Fibroblast of peridontal ligament (primary cell): ENCODE measurements around the gene LMTK2.

Experiments
- DNase-seq: peaks from one replicate; pipeline ENCODE4 v3.0.0-alpha.2; 2010; ENCODE audit errors: extremely low read depth

Gene LMTK2

DNA sequence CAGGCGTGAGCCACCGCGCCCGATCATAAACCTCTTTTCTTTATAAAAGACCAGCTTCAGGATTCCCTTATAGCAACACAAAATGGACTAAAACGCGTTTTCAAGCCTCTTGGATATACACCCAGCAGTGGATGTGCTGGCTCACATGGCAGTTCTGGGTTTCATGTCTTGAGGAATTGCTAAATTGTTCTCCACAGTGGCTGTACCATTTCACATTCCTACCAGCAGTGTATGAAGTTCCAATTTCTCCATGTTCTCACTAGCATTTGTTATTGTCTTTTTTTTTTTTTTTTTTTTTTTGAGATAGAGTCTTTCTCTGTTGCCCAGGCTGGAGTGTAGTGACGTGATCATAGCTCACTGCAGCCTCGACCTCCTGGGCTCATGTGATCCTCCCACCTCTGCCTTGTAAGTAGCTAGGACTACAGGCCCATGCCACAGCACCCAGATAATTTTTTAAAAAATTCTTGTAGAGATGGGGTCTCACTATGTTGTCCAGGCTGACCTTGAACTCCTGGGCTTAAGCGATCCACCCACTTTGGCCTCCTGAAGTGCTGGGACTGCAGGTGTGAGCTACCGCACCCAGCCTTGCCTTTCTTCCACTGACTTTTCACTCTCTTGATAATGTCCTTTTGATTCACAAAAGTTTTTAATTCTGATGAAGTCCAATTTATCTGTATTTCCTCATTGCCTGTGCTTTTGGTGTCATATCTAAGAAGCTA is 127.9 kb downstream of the LMTK2 start:
- peak; percentile 27 for DNase-seq

GRCh38 chr7:98235901-98236300 is 129.2 kb downstream of the LMTK2 start:
- no peak for DNase-seq

DNA sequence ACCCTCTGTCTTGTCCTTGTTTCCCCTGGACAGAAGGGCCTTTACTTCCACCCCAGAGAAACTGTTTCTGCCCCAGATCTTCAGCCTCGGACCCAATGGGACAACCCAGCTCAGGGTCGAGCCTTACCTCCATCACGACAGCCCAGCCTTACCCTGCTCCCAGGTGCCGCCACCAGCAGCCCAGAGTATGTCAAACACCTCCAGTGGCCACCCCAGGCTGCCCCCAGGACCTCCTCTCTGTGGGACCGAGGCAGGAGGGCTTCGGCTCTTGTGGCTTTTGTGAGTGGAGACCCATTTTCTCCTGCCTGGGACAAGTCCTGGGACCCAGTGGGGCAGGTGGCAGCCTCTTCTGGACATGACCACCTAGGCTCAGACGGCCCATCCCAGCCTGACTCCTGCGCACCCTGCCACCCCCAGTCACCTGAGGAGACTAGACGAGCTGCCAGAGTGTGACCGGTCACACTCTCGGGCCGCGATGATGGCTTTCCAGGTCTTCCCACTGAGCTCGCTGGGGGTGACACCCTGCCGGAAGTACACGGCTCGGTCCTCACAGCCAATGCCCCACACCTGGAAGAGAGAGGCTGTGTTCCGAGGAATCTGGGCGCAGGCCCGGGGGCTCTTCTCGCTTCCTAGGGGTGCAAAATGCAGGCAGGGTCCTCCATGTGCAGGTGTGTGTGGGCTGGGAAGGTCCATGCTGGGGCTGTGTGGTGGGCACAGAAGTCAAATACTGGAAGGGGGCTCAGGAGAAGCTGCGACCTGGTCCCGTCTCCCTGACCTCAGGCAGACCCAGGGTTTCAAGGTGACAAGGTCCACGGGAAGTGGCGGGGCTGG is 129.9 kb downstream of the LMTK2 start:
- no peak for DNase-seq

GRCh38 chr7:98238076-98238475 is 131.4 kb downstream of the LMTK2 start:
- no peak for DNase-seq

GRCh38 chr7:98238976-98239375 is 132.3 kb downstream of the LMTK2 start:
- DNase-seq, result no peak

DNA sequence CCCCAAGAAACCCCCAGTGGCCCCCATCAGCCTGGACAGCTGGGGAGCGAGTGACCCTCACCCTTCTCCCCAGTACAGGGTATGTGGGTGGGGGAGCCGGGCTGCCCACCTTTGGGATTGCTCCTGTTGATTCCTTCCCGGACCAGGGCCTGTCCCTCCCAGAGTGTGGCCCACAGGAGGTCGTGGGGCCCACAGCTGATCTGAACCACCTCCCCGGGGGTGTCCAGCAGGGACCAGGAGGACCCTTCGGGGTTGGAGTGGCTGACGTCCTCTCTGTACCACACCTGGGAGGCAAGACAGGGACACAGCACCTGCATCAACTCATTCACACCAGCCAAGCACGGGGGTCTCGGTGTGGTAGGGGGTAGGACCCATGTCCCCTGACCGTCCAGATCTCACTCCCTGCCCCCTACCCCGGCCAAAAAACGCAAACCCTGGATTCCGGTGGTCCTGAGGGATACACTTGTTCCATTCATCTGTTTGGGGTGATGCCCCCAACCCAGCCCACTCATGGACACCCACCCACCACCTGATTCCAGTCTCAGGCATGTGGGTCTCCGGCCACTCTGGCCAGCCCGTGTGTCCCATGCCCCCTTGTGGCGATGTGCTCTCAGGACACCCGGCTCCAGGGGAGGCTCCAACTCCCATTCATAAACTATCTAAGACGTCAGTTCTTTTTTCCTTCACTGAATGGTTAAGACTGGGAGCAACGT is 134.5 kb downstream of the LMTK2 start:
- DNase-seq, result peak; percentile 24

DNA sequence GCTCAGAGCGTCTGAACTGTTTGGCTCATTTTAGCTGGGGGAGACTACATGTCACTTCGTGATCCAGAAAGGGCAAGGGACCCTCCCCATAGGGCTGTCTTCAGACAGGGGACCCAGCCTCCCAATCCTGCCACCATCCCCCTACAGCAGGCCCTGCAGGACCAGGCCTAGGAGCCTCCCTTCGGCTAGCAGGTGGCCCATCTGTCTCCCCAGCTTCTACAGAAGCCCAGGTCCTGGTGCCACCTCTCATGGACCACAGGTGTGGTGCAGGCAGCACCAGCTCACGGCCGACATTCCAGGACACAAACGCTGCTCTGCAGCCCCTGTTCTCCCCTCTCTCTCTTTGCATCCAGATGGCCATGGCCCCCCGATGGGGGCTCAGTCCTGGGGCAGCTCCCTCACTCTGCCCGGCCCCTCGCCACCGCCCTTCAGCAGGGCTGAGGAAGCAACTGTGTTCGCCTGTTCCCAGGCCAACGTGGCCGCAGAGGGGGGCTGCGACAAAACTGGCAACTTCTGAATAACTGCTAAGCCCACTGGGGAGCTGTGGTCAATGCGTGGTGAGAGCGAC is 135.1 kb downstream of the LMTK2 start:
- DNase-seq, result no peak

- DNase-seq, result no peak
These were observed 135.7 kb downstream of the LMTK2 start for GRCh38 chr7:98242342-98242741.

GRCh38 chr7:98242934-98243333 is 136.3 kb downstream of the LMTK2 start:
- DNase-seq, result no peak

DNA sequence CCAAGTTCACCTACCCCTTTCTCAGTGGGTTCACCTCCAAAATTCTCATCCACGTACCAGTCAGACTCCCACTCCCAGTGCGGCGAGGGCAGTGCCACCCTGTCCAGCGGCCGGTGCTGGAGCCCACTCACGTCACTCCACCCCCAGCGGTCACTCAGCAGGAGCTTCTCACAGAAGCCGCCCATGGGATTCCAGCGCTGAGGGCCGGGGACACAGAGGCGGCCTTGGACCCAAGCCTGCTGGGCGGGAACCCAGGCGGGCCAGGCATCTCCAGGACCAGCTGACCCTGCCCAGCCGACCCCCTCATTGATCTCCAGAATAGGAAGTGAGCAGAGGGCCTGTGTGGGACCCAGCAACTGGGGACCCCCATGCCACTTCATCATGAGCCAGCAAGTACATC is 138.2 kb downstream of the LMTK2 start:
- DNase-seq, result no peak

GRCh38 chr7:98248156-98248555 is 141.5 kb downstream of the LMTK2 start:
- no peak for DNase-seq

- no peak for DNase-seq
These were observed 142.4 kb downstream of the LMTK2 start for GRCh38 chr7:98249106-98249505.

DNA sequence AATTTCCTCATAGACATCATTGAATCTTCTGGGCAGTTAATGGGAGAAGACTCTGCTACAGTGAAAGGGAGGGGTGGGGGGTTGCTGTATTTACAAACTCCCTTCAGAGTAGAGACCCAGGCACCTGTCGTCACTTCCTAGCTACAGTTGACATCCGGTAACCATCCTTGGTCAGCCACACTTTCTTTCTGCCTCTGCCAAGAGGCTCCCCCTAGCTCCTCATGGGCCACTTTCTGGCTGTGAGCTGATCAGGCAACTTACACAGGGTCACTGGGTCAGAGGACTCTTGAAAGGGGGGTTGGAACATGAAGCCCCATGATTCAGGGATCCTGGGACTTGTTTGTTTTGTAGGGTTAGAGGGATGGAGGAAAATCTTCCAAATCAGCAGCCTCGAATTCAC is 144.1 kb downstream of the LMTK2 start:
- DNase-seq, result no peak

GRCh38 chr7:98251231-98251600 is 144.6 kb downstream of the LMTK2 start:
- no peak for DNase-seq

- peak; percentile 82 for DNase-seq
These were observed 145.2 kb downstream of the LMTK2 start, which contains the start of gene TECPR1 for GRCh38 chr7:98251601-98252424. TECPR1 (minus strand) TSS chr7:98252232; CDS start chr7:98246146, 6,086 bp downstream.

GRCh38 chr7:98252425-98253054 is 145.9 kb downstream of the LMTK2 start:
- peak; percentile 14 for DNase-seq

GRCh38 chr7:98254516-98254915 is 147.9 kb downstream of the LMTK2 start:
- DNase-seq, result no peak

- DNase-seq, result no peak
These were observed 148.4 kb downstream of the LMTK2 start for GRCh38 chr7:98254951-98255610.

GRCh38 chr7:98256431-98256830 is 149.8 kb downstream of the LMTK2 start:
- no peak for DNase-seq

DNA sequence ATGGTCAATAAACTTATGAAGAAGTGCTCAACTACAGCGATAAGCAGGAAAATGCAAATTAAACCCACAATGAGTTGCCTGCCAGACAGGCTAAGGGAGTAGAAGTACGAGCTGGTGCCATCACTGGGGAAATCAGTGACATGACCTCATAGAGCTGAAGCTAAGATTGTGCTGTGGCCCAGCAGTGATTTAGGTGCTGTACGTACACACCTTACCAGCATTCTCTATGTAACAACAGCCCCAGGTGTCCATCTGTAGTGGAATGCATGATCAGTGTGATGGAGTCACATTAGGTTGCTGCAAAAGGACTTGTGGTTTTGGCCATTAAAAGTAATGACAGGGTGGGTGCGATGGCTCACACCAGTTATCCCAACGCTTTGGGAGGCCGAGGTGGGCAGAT is 151.0 kb downstream of the LMTK2 start:
- no peak for DNase-seq
